OCI-LY1 (cell line): Measurements from ENCODE around the gene TCF23.

Source experiments
- H2AFZ ChIP-seq: fragments of 200-600 bp; sonication (generic), shearing (Covaris generic); 2 replicates; pipeline ENCODE4 v1.6.0; 2014; ENCODE audit warnings: antibody characterized with exemption, mild to moderate bottlenecking, low read length
- H3F3A ChIP-seq: fragments of 200-600 bp; sonication (generic), shearing (Covaris generic); 2 replicates; pipeline ENCODE4 v1.6.0; 2014; ENCODE audit warnings: mild to moderate bottlenecking, antibody characterized with exemption, low read length, moderate library complexity; ENCODE audit not compliant: insufficient read depth
- H3K27ac ChIP-seq: fragments of 200-600 bp; sonication (generic); 2 replicates; pipeline ENCODE4 v1.5.1; 2014; ENCODE audit warnings: low read length, mixed run types, mild to moderate bottlenecking, low read depth; ENCODE audit not compliant: poor library complexity, severe bottlenecking
- H3K27me3 ChIP-seq: fragments of 200-600 bp; sonication (generic); 2 replicates; pipeline ENCODE4 v1.6.0; 2014; ENCODE audit warnings: antibody characterized with exemption, mild to moderate bottlenecking, low read length, moderate library complexity; ENCODE audit not compliant: insufficient read depth
- H3K36me3 ChIP-seq: fragments of 200-600 bp; sonication (generic); 2 replicates; pipeline ENCODE4 v1.6.1; 2014; ENCODE audit warnings: mild to moderate bottlenecking, antibody characterized with exemption, low read length, moderate library complexity, mixed read lengths; ENCODE audit not compliant: insufficient read depth
- H3K4me1 ChIP-seq: fragments of 200-600 bp; sonication (generic); 2 replicates; pipeline ENCODE4 v1.5.1; 2014; ENCODE audit warnings: mild to moderate bottlenecking, low read length, moderate library complexity; ENCODE audit not compliant: insufficient read depth, severe bottlenecking
- H3K4me2 ChIP-seq: fragments of 200-600 bp; sonication (generic), shearing (Covaris generic); 2 replicates; pipeline ENCODE4 v1.6.1; 2014; ENCODE audit warnings: low read length
- H3K4me3 ChIP-seq: fragments of 200-600 bp; sonication (generic); 2 replicates; pipeline ENCODE4 v1.5.1; 2014; ENCODE audit warnings: low read length, low read depth, mild to moderate bottlenecking, mixed read lengths; ENCODE audit not compliant: poor library complexity, severe bottlenecking
- H3K79me2 ChIP-seq: fragments of 200-600 bp; shearing (Covaris generic); 2 replicates; pipeline ENCODE4 v1.6.1; 2016; ENCODE audit warnings: mixed run types, low read length, mixed read lengths; ENCODE audit not compliant: insufficient read depth
- H3K9ac ChIP-seq: fragments of 200-600 bp; sonication (generic), shearing (Covaris generic); 2 replicates; pipeline ENCODE4 v1.6.1; 2014; ENCODE audit warnings: mild to moderate bottlenecking, low read length, mixed read lengths
- H3K9me2 ChIP-seq: fragments of 200-600 bp; sonication (generic), shearing (Covaris generic); 2 replicates; pipeline ENCODE4 v1.6.1; 2014; ENCODE audit warnings: low read depth, mild to moderate bottlenecking, low read length, mixed read lengths
- H3K9me3 ChIP-seq: fragments of 200-600 bp; shearing (Covaris generic); 2 replicates; pipeline ENCODE4 v1.6.1; 2014; ENCODE audit warnings: low read length, mixed read lengths
- H4K20me1 ChIP-seq: fragments of 200-600 bp; sonication (generic), shearing (Covaris generic); 2 replicates; pipeline ENCODE4 v1.6.0; 2016; ENCODE audit warnings: mild to moderate bottlenecking, low read length; ENCODE audit not compliant: insufficient read depth
- EZH2 ChIP-seq: fragments of 200-600 bp; sonication (generic), shearing (Covaris generic); IDR thresholded peaks from 2 replicates; pipeline ENCODE4 v1.8.0; 2017; ENCODE audit warnings: borderline replicate concordance, mixed run types, mild to moderate bottlenecking, antibody characterized with exemption, low read length, moderate library complexity, mixed read lengths
- TF ChIP-seq, protein P1 (sequence below): fragments of 200-600 bp; sonication (generic), shearing (Covaris generic); IDR thresholded peaks from 2 replicates; pipeline ENCODE4 v1.5.1; 2017; ENCODE audit warnings: mild to moderate bottlenecking, antibody characterized with exemption, low read length, moderate library complexity, mixed read lengths

The TCF23 gene

DNA sequence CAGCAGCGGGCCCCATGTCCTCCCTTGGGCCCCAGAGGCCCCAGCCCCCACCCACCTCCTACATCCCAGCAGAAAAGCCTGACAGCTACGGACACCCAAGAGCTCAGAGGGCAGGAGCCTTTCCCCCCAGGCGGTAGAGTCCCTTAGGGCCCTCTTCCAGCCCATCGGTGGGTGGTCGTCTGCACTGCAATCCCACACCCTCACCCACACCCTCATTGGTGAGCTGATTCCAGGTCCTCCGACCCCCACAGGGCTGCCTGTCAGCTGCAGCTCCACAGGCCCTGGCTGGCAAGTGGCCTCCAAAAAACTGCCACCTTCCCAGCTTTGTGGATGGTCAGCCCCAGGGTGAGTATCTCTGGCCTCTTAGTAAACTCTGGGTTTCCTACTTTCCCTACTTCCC, 10.5 kb downstream of the TCF23 start:
- Histone ChIP-seq H3K27me3 (no peaks in the 10 kb centered on the region), H3K27ac (no peak overlapping the region), H3K4me3 (no peak overlapping the region), H3K9me2 (no peaks in the 10 kb centered on the region), H3K79me2 (no peaks in the 10 kb centered on the region), H3K9ac (no peak overlapping the region), H2AFZ (no peak overlapping the region), H3K4me1 (peaks cover 7% of the 10 kb centered on the region), H3K4me2 (no peak overlapping the region), H3K36me3 (no peaks in the 10 kb centered on the region), H3K9me3 (no peaks in the 10 kb centered on the region), H4K20me1 (no peaks in the 10 kb centered on the region), H3F3A (no peaks in the 10 kb centered on the region)
- TF ChIP-seq, protein P1, sequence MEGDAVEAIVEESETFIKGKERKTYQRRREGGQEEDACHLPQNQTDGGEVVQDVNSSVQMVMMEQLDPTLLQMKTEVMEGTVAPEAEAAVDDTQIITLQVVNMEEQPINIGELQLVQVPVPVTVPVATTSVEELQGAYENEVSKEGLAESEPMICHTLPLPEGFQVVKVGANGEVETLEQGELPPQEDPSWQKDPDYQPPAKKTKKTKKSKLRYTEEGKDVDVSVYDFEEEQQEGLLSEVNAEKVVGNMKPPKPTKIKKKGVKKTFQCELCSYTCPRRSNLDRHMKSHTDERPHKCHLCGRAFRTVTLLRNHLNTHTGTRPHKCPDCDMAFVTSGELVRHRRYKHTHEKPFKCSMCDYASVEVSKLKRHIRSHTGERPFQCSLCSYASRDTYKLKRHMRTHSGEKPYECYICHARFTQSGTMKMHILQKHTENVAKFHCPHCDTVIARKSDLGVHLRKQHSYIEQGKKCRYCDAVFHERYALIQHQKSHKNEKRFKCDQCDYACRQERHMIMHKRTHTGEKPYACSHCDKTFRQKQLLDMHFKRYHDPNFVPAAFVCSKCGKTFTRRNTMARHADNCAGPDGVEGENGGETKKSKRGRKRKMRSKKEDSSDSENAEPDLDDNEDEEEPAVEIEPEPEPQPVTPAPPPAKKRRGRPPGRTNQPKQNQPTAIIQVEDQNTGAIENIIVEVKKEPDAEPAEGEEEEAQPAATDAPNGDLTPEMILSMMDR, result no peak

DNA sequence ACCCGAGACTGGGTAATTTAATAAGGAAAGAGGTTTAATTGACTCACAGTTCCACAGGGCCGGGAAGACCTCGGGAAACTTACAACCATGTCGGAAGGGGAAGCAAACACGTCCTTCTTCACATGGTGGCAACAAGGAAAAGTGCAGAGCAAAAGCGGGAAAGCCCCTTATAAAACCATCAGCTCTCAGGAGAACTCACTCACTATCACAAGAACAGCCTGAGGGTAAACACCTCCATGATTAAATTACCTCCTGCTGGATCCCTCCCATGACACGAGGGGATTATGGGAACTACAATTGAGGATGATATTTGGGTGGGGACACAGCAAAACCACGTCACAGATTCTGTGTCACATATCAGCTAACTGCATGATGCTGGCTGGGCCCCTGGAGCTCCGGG, 11.4 kb downstream of the TCF23 start:
- no peak for TF ChIP-seq EZH2
- TF ChIP-seq, protein P1, result no peak
- Histone ChIP-seq H3K4me1 (peaks cover 15% of the 10 kb centered on the region), H3K9ac (no peak overlapping the region), H3K27me3 (no peaks in the 10 kb centered on the region), H3K9me2 (no peaks in the 10 kb centered on the region), H2AFZ (no peak overlapping the region), H3K36me3 (no peaks in the 10 kb centered on the region; the same call in 1 of the 2 replicates), H3F3A (no peaks in the 10 kb centered on the region), H4K20me1 (no peaks in the 10 kb centered on the region), H3K4me2 (no peak overlapping the region), H3K4me3 (no peak overlapping the region), H3K9me3 (no peaks in the 10 kb centered on the region; the same call in 1 of the 2 replicates), H3K79me2 (no peaks in the 10 kb centered on the region), H3K27ac (no peak overlapping the region)

DNA sequence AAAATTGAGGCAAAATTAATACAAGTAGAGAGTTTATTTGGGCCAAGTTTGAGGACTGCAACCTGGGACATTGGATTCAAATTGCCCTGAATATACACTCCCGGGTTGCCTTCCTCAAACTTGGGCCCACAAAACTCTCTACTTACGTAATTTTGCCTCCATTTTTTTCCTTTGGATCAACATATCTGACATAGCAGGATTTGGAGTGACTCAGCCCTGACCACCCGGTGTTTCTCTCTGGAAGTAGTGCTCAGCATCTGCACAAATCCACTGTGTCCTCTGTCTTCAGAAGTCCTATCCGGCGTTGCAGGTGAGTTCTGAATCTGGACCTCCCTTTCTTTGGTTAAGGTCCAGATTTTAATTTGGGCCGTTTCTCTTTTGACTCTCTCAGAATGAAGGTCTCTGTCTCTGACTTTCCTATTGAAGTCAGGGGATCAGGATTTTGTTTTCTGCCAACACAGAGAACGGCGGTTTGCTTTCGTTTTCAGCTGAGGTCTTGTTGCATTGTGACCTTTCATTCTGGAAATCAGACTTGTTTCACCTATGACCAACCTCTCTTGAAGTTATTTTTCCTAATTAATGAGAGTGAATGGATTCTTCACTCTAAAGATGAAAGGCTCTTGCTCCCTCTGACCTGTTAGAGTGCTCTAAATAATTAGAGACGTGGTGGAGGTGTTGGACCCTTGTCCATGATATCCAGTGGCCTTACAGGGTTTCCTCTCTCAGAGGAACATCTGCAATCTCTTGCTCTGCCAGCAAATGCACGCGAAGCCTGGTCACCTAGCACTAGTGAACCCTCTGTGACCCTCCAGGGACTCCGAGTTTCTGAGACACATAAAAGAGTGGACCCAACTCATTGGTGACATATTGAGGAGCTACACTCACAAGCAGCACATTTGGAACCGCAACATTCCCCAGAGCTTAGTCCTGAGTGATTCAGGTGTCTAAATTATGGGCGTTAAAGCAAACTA, 13.6 kb downstream of the TCF23 start:
- Histone ChIP-seq H3K4me2 (no peak overlapping the region), H2AFZ (no peak overlapping the region), H3K4me1 (peaks cover 19% of the 10 kb centered on the region), H3K9me3 (no peaks in the 10 kb centered on the region; the same call in 1 of the 2 replicates), H4K20me1 (no peaks in the 10 kb centered on the region), H3K9ac (no peak overlapping the region), H3F3A (no peaks in the 10 kb centered on the region), H3K27me3 (no peaks in the 10 kb centered on the region), H3K27ac (no peak overlapping the region), H3K36me3 (no peaks in the 10 kb centered on the region; the same call in 1 of the 2 replicates), H3K4me3 (no peak overlapping the region), H3K79me2 (no peaks in the 10 kb centered on the region), H3K9me2 (no peaks in the 10 kb centered on the region)
- no peak for TF ChIP-seq EZH2
- TF ChIP-seq, protein P1, result no peak
